GM23338 (cell line): ENCODE results near the gene MBOAT1.

Source experiments
- EZH2 ChIP-seq: fragments of 200-600 bp; sonication (generic); IDR thresholded peaks from one replicate; pipeline ENCODE4 v1.8.0; 2017; ENCODE audit warnings: antibody characterized with exemption, mild to moderate bottlenecking, low read depth; ENCODE audit not compliant: unreplicated experiment
- EZH2phosphoT487 ChIP-seq: fragments of 200-600 bp; sonication (generic); IDR thresholded peaks from one replicate; pipeline ENCODE4 v1.8.1; 2018; ENCODE audit warnings: antibody characterized with exemption; ENCODE audit not compliant: unreplicated experiment
- NANOG ChIP-seq: IDR thresholded peaks from 2 replicates; pipeline ENCODE4 v1.6.1; 2016; ENCODE audit warnings: antibody characterized with exemption, borderline replicate concordance
- REST ChIP-seq: IDR thresholded peaks from one replicate; pipeline ENCODE4 v1.6.1; 2018; ENCODE audit warnings: antibody characterized with exemption; ENCODE audit not compliant: unreplicated experiment
- STAT1 ChIP-seq: IDR thresholded peaks from one replicate; pipeline ENCODE4 v1.6.1; 2016; ENCODE audit warnings: antibody characterized with exemption; ENCODE audit not compliant: unreplicated experiment
- TF ChIP-seq, protein P1 (sequence below), 2 experiments: fragments of 200-600 bp in 1 of 2; sonication (generic) in 1 of 2; conservative IDR thresholded peaks; 2 replicates each; pipeline versions ENCODE4 v1.5.1 to v1.6.1; 2016 to 2017; ENCODE audit warnings: antibody characterized with exemption in 2 of 2, low read depth in 2 of 2, mild to moderate bottlenecking in 2 of 2, moderate library complexity in 1 of 2

GRCh38 chr6:20191992-20192391, 20.3 kb downstream of the MBOAT1 start:
- TF ChIP-seq, protein P1, sequence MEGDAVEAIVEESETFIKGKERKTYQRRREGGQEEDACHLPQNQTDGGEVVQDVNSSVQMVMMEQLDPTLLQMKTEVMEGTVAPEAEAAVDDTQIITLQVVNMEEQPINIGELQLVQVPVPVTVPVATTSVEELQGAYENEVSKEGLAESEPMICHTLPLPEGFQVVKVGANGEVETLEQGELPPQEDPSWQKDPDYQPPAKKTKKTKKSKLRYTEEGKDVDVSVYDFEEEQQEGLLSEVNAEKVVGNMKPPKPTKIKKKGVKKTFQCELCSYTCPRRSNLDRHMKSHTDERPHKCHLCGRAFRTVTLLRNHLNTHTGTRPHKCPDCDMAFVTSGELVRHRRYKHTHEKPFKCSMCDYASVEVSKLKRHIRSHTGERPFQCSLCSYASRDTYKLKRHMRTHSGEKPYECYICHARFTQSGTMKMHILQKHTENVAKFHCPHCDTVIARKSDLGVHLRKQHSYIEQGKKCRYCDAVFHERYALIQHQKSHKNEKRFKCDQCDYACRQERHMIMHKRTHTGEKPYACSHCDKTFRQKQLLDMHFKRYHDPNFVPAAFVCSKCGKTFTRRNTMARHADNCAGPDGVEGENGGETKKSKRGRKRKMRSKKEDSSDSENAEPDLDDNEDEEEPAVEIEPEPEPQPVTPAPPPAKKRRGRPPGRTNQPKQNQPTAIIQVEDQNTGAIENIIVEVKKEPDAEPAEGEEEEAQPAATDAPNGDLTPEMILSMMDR (conservative IDR thresholded peaks at IDR 0.05; ENCODE audit: low read depth in 2 of 2): no peak
- TF ChIP-seq EZH2: no peak
- no peak for TF ChIP-seq STAT1
- TF ChIP-seq NANOG: no peak
- no peak for TF ChIP-seq REST
- no peak for TF ChIP-seq EZH2phosphoT487
